ENCODE results near the gene PLA2G10.

The PLA2G10 gene

DNA sequence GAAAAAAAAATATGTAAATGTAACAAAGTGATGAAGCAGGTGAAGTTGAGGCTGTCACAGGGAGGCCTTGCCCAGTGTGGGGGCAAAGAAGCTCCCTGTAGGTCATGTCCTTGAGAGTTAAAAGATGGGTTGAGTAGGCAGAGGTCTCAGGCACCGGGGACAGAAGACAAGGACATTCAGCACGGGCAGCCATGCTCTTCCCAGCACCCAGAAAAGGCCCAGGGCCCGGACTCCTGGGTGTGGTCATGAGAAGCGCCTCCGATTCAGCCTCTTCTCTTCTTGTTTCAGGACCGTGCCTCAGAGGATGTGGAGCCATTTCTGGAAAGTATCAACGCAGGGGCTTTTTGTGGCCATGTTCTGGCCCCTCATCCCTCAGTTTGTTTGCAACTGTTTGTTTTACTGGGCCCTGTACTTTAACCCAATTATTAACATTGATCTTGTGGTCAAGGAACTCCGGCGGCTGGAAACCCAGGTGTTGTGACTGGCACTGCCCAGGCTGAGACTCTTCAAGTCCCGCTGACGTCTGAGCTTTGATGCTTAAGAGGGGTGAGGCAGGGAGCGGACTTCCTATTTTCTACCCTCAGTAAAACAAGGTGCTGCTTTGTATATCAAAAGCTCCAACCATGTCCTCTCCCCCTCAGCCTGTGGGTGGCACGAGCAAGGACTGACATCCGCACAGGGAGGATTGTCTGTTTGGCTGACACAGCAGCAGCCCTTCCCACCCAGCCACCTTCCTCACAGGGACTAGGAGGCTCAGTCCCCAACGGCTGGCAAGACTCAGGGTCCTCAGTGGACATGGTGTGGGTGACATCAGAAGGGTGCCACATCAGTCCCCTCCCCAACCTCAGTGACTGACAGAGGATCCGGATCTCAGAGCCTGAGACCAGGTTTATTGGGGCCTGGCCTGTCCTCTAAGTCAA, 26.5 kb downstream of the PLA2G10 start:
- TF ChIP-seq, protein P1, sequence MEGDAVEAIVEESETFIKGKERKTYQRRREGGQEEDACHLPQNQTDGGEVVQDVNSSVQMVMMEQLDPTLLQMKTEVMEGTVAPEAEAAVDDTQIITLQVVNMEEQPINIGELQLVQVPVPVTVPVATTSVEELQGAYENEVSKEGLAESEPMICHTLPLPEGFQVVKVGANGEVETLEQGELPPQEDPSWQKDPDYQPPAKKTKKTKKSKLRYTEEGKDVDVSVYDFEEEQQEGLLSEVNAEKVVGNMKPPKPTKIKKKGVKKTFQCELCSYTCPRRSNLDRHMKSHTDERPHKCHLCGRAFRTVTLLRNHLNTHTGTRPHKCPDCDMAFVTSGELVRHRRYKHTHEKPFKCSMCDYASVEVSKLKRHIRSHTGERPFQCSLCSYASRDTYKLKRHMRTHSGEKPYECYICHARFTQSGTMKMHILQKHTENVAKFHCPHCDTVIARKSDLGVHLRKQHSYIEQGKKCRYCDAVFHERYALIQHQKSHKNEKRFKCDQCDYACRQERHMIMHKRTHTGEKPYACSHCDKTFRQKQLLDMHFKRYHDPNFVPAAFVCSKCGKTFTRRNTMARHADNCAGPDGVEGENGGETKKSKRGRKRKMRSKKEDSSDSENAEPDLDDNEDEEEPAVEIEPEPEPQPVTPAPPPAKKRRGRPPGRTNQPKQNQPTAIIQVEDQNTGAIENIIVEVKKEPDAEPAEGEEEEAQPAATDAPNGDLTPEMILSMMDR (IDR thresholded peaks at IDR 0.05; ENCODE audit: insufficient read depth, missing control alignments): no peak
- FAIRE-seq (no peak), DNase-seq (ENCODE audit: insufficient read length, low spot score) (no peak)

DNA sequence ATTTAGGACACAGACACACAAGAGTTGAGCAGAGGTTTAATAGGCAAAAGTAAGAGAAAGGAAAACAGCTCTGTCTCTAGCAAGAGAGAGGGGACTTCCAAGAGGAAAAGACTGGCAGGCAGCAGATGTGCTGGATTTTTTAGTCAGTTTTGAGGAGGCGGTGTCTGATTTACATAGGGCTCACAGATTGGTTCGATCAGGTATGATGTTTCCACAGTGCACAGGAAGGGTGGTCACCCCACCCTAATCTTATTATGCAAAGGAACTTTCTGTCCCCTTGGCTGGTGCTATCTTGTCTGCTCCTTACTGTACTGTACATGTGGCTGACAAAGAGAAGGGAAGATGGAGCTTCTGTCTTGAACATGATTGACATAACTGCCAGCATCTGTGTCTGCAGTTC, 36.0 kb downstream of the PLA2G10 start:
- DNase-seq (ENCODE audit: insufficient read length, low spot score) (peak; percentile 41), FAIRE-seq (peak; percentile 86)
- TF ChIP-seq, protein P1 (IDR thresholded peaks at IDR 0.05; ENCODE audit: insufficient read depth, missing control alignments): no peak

DNA sequence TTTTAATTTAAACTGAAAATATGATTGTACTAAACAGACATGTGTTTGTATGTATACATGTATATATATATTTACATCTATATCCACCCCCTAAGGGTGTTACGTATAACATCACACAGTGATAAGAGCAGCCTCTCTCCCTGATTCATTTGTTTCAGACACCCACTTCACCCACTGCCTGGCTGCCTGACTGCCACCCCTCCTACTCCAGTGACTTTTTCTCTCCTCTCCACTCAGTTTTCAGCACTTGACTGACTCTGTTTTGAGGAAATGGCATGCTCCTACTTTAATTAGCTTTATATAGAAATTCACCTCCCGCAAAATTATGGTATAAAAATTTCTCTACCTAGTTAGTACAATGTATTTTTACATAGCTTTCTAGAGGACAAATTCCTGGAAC, 41.4 kb downstream of the PLA2G10 start:
- TF ChIP-seq, protein P1 (IDR thresholded peaks at IDR 0.05; ENCODE audit: insufficient read depth, missing control alignments): no peak
- FAIRE-seq: no peak
- DNase-seq (ENCODE audit: insufficient read length, low spot score): no peak

DNA sequence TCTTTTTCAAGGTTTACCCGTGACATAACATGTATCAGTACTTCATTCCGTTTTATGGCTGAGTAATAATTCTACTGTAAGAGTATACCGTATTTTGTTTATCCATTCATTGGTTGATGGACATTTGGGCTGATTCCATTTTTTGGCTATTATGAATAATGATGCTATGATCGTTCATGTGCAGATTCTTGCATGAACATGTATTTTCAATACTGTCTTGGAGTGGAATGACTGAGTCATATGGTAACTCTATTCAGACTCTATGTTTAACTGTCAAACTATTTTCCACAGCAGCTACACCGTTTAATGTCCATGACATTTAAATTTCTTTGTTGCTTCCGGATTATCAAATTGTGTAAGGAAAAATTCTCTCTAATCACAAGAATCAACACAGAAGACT, 43.5 kb downstream of the PLA2G10 start:
- TF ChIP-seq, protein P1 (IDR thresholded peaks at IDR 0.05; ENCODE audit: insufficient read depth, missing control alignments): no peak
- no peak for FAIRE-seq
- DNase-seq (ENCODE audit: insufficient read length, low spot score): no peak

DNA sequence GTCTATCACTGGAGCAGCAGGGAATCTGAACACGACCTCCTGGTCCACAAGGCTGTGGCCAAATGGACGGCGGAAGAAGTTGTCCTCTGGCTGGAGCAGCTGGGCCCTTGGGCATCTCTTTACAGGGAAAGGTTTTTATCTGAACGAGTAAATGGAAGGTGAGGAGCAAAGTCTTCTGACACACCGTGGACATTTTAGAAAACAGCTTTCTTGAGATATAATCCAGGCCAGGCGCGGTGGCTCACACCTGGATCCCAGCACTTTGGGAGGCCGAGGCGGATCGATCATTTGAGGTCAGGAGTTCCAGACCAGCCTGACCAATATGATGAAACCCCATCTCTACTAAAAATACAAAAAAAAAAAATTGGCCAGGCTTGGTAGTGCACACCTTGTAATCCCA, 44.3 kb downstream of the PLA2G10 start:
- no peak for FAIRE-seq
- DNase-seq (ENCODE audit: insufficient read length, low spot score): no peak
- TF ChIP-seq, protein P1 (IDR thresholded peaks at IDR 0.05; ENCODE audit: insufficient read depth, missing control alignments): no peak

DNA sequence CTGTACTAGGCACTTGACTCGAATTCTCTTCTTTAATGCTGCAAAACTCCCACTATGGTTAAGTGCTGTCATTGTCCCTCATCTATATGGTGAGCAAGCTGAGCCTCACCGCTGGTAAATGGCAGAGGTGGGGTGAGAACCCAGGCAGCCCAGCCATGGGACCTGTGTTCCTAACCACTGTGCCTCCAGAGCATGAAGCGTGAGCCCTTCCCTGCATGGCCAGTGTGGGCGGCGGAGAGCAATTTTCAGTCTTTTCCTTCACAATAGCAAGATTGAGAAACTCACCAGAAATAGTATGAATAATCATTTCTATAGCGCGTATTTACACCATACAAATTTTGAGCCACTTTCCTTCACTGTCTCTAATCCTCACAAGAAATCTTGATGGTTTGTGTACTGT, 52.2 kb downstream of the PLA2G10 start:
- TF ChIP-seq, protein P1 (IDR thresholded peaks at IDR 0.05; ENCODE audit: insufficient read depth, missing control alignments): no peak
- DNase-seq (ENCODE audit: insufficient read length, low spot score) (no peak), FAIRE-seq (no peak)

DNA sequence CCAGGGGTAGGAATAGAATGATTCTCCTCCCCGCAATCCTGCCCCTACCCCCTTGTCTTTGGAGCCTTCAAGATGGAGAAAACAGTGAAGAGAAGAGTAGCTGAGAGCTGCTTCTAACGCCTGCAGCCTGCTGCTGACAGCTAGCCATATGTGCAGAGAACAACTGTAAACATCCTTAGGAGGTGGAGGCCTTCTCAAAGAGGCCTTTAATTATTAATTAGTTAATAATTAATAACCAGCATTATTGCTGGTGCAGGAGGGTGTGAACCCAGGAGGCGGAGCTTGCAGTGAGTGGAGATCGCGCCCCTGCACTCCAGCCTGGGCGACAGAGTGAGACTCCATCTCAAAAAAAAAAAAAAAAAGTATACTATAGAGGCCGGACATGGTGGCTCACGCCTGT, 52.9 kb downstream of the PLA2G10 start:
- TF ChIP-seq, protein P1 (IDR thresholded peaks at IDR 0.05; ENCODE audit: insufficient read depth, missing control alignments): no peak
- DNase-seq (ENCODE audit: insufficient read length, low spot score) (no peak), FAIRE-seq (no peak)

All from D721Med (cell line).